GM23338 (cell line): Measurements from ENCODE around the gene CTRB2. TPM values are rescaled to one million over a fixed set of nuclear protein-coding genes. Genes with fewer than 3 reads are reported as not detected.

ENCODE experiments used
- ATAC-seq: fragments of 200-7000 bp; cut with Tn5 transposase; 3 replicates; pipeline ENCODE4 v1.9.1; 2020
- DNase-seq: peaks from one replicate; pipeline ENCODE4 v3.0.0-alpha.2; 2015; ENCODE audit warnings: low spot score
- H2AFZ ChIP-seq: fragments of 200-600 bp; sonication (generic); 2 replicates; pipeline ENCODE4 v1.8.0; 2016; ENCODE audit warnings: antibody characterized with exemption, mild to moderate bottlenecking, moderate library complexity
- H3F3A ChIP-seq: fragments of 200-600 bp; sonication (generic); replicated peaks from 2 replicates; pipeline ENCODE4 v1.8.0; 2017; ENCODE audit warnings: antibody characterized with exemption, mixed run types, low read depth
- H3K27ac ChIP-seq: fragments of 200-600 bp; sonication (generic); 2 replicates; pipeline ENCODE4 v1.6.1; 2016; ENCODE audit warnings: low read depth
- H3K27me3 ChIP-seq: fragments of 200-600 bp; sonication (generic); 2 replicates; pipeline ENCODE4 v1.8.0; 2016; ENCODE audit warnings: mild to moderate bottlenecking, mixed run types, moderate library complexity; ENCODE audit not compliant: insufficient read depth
- H3K36me3 ChIP-seq: fragments of 200-600 bp; sonication (generic); 2 replicates; pipeline ENCODE4 v1.8.0; 2016; ENCODE audit warnings: mild to moderate bottlenecking; ENCODE audit not compliant: insufficient read depth
- H3K4me1 ChIP-seq: fragments of 200-600 bp; sonication (generic); 2 replicates; pipeline ENCODE4 v1.8.0; 2016; ENCODE audit warnings: mild to moderate bottlenecking, moderate library complexity; ENCODE audit not compliant: insufficient read depth
- H3K4me2 ChIP-seq: fragments of 200-600 bp; sonication (generic); 2 replicates; pipeline ENCODE4 v1.7.1; 2017; ENCODE audit warnings: mixed run types
- H3K4me3 ChIP-seq: fragments of 200-600 bp; sonication (generic); 2 replicates; pipeline ENCODE4 v1.6.1; 2016; ENCODE audit warnings: mixed run types
- H3K79me2 ChIP-seq: fragments of 200-600 bp; sonication (generic); replicated peaks from 2 replicates; pipeline ENCODE4 v1.8.0; 2017; ENCODE audit warnings: mild to moderate bottlenecking; ENCODE audit not compliant: insufficient read depth
- H3K9me2 ChIP-seq: fragments of 200-600 bp; sonication (generic); 2 replicates; pipeline ENCODE4 v1.8.0; 2017; ENCODE audit not compliant: insufficient read depth
- H4K20me1 ChIP-seq: fragments of 200-600 bp; sonication (generic); replicated peaks from 2 replicates; pipeline ENCODE4 v1.8.0; 2017; ENCODE audit warnings: mild to moderate bottlenecking; ENCODE audit not compliant: insufficient read depth
- H3K27ac Mint-ChIP-seq: 2 replicates; pipeline ENCODE4 v1.8.0; 2020; ENCODE audit warnings: inconsistent platforms, mild to moderate bottlenecking, moderate library complexity, mixed read lengths
- H3K27me3 Mint-ChIP-seq: 3 replicates; pipeline ENCODE4 v1.8.0; 2022; ENCODE audit warnings: low read depth, mild to moderate bottlenecking, moderate library complexity, mixed read lengths, inconsistent platforms; ENCODE audit not compliant: insufficient read depth, poor library complexity
- H3K36me3 Mint-ChIP-seq: 3 replicates; pipeline ENCODE4 v1.8.0; 2021; ENCODE audit warnings: low read depth, mild to moderate bottlenecking, inconsistent platforms, moderate library complexity, mixed read lengths
- H3K4me1 Mint-ChIP-seq: 3 replicates; pipeline ENCODE4 v1.8.0; 2020; ENCODE audit warnings: mild to moderate bottlenecking, inconsistent platforms, mixed read lengths
- H3K4me3 Mint-ChIP-seq: 3 replicates; pipeline ENCODE4 v1.8.0; 2021; ENCODE audit warnings: moderate library complexity, mild to moderate bottlenecking, inconsistent platforms, mixed read lengths
- H3K9me3 Mint-ChIP-seq: 3 replicates; pipeline ENCODE4 v1.8.0; 2020; ENCODE audit warnings: moderate library complexity, mild to moderate bottlenecking, inconsistent platforms, mixed read lengths
- REST ChIP-seq: IDR thresholded peaks from one replicate; pipeline ENCODE4 v1.6.1; 2018; ENCODE audit warnings: antibody characterized with exemption; ENCODE audit not compliant: unreplicated experiment
- ZNF114 ChIP-seq: fragments of 250-450 bp; sonication (Bioruptor Pico); IDR thresholded peaks from 2 replicates; pipeline ENCODE4 v1.5.0; 2020; ENCODE audit warnings: mild to moderate bottlenecking, moderate library complexity
- polyA plus RNA-seq: library from polyadenylated mRNA; unstranded; fragments of >200 nt; fragmentation: Nextera tagmentation; extraction: Ambion mirVana; gene quantifications from 2 replicates; pipeline ENCODE4 v1.2.1, GENCODE V29; 2016
- total RNA-seq: library from RNA; depleted of rRNA; stranded (reverse); fragments of >200 nt; shearing (Covaris generic); gene quantifications from 2 replicates; pipeline ENCODE4 v1.2.3, GENCODE V29; 2014
- TF ChIP-seq, protein P1 (sequence below), 2 experiments: fragments of 200-600 bp in 1 of 2; sonication (generic) in 1 of 2; conservative IDR thresholded peaks; 2 replicates each; pipeline versions ENCODE4 v1.5.1 to v1.6.1; 2016 to 2017; ENCODE audit warnings: antibody characterized with exemption in 2 of 2, low read depth in 2 of 2, mild to moderate bottlenecking in 2 of 2, moderate library complexity in 1 of 2
- TF ChIP-seq, protein P2 (sequence below): IDR thresholded peaks from 2 replicates; pipeline ENCODE4 v1.6.1; 2016; ENCODE audit warnings: antibody characterized with exemption

CTRB2 gene
- total and polyA plus RNA-seq, 2 experiments from 2014 or later: not detected

DNA sequence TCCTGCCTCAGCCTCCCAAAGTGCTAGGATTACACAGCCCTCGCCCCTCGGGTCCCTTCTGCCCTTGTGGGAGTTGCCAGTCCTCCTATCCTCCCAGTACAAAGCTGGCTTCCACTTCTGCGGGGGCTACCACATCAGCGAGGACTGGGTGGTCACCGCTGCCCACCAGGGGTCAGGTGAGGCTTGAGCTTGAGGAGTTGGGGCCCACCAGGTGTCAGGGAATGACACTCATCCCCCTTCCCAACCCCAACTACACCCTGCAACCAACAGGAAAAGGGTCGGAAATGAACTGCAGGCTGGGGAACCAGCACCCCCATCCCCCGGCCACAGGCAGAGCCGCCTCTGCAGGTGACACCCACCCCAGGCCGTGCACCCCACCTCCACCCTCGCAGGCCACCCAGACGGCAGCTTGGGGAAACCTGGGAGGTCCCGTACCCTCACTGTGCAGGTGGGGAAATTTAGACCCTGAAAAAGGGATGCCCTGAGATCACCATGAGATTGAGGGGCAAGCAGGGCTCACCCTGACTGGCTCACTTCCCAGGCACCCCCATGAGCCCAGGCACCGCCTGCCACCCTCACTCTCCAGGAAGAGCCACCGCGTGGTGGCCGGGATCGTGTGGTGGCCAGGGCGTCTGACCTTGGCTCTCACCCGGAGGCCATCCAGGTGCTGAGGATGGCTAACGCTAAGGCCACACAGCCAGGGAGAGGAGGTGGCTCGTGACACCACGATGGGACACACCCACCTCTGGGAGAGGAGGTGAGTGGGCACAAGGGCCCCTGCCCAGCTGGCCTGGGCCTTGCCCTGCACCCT lies 19.8 kb upstream of the CTRB2 start:
- no peak for TF ChIP-seq ZNF114 (CRISPR knock-in tag)
- TF ChIP-seq, protein P1, sequence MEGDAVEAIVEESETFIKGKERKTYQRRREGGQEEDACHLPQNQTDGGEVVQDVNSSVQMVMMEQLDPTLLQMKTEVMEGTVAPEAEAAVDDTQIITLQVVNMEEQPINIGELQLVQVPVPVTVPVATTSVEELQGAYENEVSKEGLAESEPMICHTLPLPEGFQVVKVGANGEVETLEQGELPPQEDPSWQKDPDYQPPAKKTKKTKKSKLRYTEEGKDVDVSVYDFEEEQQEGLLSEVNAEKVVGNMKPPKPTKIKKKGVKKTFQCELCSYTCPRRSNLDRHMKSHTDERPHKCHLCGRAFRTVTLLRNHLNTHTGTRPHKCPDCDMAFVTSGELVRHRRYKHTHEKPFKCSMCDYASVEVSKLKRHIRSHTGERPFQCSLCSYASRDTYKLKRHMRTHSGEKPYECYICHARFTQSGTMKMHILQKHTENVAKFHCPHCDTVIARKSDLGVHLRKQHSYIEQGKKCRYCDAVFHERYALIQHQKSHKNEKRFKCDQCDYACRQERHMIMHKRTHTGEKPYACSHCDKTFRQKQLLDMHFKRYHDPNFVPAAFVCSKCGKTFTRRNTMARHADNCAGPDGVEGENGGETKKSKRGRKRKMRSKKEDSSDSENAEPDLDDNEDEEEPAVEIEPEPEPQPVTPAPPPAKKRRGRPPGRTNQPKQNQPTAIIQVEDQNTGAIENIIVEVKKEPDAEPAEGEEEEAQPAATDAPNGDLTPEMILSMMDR (conservative IDR thresholded peaks at IDR 0.05; ENCODE audit: low read depth in 2 of 2): peak in 1 of 2 experiments; percentile 36; a peak in 2 of 4 replicates
- H3K36me3 ChIP-seq: peaks cover 12% of the 10 kb centered on the region; the same call in 1 of the 2 replicates
- H3K9me2 ChIP-seq: no peaks in the 10 kb centered on the region
- H3K4me1 ChIP-seq: no peaks in the 10 kb centered on the region
- H4K20me1 ChIP-seq: peaks cover 9% of the 10 kb centered on the region; the same call in 1 of the 2 replicates
- ATAC-seq (peak; percentile 4; the same call in 2 of the 3 replicates), DNase-seq (peak; percentile 24)
- no peak overlapping the region for H3K4me2 ChIP-seq
- H3K4me1 Mint-ChIP-seq: peaks cover 5% of the 10 kb centered on the region; the same call in 2 of the 3 replicates
- H3K9me3 Mint-ChIP-seq: no peaks in the 10 kb centered on the region
- no peak overlapping the region for H3K4me3 Mint-ChIP-seq
- no peaks in the 10 kb centered on the region for H3K27me3 ChIP-seq
- no peak overlapping the region; the same call in 1 of the 2 replicates for H3K27ac Mint-ChIP-seq
- no peak overlapping the region for H3K4me3 ChIP-seq
- peak overlapping the region; percentile 45; the same call in 1 of the 2 replicates for H3K27ac ChIP-seq
- peaks cover 29% of the 10 kb centered on the region for H3K36me3 Mint-ChIP-seq
- peaks cover 15% of the 10 kb centered on the region for H3K27me3 Mint-ChIP-seq
- no peaks in the 10 kb centered on the region; the same call in 1 of the 2 replicates for H3K79me2 ChIP-seq
- H2AFZ ChIP-seq: no peak overlapping the region
- H3F3A ChIP-seq: peaks cover 21% of the 10 kb centered on the region

DNA sequence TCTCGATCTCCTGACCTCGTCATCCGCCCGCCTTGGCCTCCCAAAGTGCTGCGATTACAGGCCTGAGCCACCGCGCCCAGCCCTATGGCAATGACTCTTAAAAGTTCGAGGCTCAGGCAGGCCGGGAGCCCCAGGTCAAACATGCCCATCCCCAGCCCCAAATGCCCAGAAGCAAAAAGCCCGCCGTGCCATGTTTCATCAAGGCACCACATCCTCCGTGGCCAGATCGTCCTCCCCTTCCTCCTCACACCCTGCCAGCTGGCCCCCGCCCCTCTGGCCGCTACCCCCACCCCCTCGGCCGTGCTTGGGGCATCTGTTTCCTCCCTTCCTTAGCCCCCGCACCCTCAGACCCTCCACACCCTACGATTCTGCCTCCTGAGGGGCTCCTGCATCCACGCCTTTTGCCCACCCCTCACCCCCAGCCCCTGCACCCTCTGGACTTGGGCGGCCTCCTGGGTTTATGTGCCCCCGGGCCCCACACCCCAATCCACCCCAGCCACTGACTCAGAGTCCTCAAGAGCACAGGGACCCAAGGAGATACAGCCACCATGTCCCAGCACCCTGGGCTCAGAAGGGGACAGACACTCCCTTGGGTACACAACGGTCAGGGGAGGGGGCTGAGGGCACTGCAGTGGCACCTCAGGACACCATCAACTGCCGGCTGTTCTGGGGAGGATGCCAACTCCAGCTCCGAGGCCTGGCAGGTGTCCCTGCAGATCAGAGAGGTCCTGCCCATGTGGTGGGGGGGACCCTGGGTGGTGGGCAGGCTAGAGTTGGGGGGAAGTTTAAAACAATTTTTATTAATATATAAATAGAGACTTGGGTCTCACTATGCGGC lies 18.9 kb upstream of the CTRB2 start:
- H3K27me3 ChIP-seq: no peaks in the 10 kb centered on the region
- H3K4me3 Mint-ChIP-seq: no peak overlapping the region
- H2AFZ ChIP-seq: no peak overlapping the region
- H3K27me3 Mint-ChIP-seq: peaks cover 15% of the 10 kb centered on the region
- H3K27ac ChIP-seq: no peak overlapping the region
- H3K4me2 ChIP-seq: no peak overlapping the region
- H3K4me1 Mint-ChIP-seq: peaks cover 5% of the 10 kb centered on the region; the same call in 2 of the 3 replicates
- H4K20me1 ChIP-seq: 0 out of 2 replicates have a peak, but pooled peaks cover 9% of the 10 kb centered on the region
- no peaks in the 10 kb centered on the region for H3K79me2 ChIP-seq
- no peaks in the 10 kb centered on the region; the same call in 2 of the 3 replicates for H3K9me3 Mint-ChIP-seq
- H3K9me2 ChIP-seq: no peaks in the 10 kb centered on the region
- no peaks in the 10 kb centered on the region for H3K4me1 ChIP-seq
- ATAC-seq (no peak), DNase-seq (peak; percentile 4)
- no peak overlapping the region for H3K4me3 ChIP-seq
- H3K36me3 ChIP-seq: 0 out of 2 replicates have a peak, but pooled peaks cover 9% of the 10 kb centered on the region
- peak overlapping the region; percentile 81 for H3K27ac Mint-ChIP-seq
- H3K36me3 Mint-ChIP-seq: peaks cover 21% of the 10 kb centered on the region
- H3F3A ChIP-seq: peaks cover 15% of the 10 kb centered on the region
- TF ChIP-seq ZNF114 (CRISPR knock-in tag) (no peak), REST (no peak)
- TF ChIP-seq, protein P2, sequence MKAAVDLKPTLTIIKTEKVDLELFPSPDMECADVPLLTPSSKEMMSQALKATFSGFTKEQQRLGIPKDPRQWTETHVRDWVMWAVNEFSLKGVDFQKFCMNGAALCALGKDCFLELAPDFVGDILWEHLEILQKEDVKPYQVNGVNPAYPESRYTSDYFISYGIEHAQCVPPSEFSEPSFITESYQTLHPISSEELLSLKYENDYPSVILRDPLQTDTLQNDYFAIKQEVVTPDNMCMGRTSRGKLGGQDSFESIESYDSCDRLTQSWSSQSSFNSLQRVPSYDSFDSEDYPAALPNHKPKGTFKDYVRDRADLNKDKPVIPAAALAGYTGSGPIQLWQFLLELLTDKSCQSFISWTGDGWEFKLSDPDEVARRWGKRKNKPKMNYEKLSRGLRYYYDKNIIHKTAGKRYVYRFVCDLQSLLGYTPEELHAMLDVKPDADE: no peak
